HCT116 (cell line): ENCODE measurements around the gene BDH2. TPM values are rescaled to one million over a fixed set of nuclear protein-coding genes. Genes with fewer than 3 reads are reported as not detected.

Source experiments
- ATAC-seq: fragments of 200-7000 bp; cut with Tn5 transposase; 2 replicates; pipeline ENCODE4 v1.9.1; 2020; ENCODE audit warnings: mild to moderate bottlenecking, moderate library complexity
- BruUV-seq: library from RNA; stranded (reverse); fragments of 400-500 nt; replicated peaks from 2 replicates; lab custom pipeline; 2021; lab: Mats Ljungman, UMichigan
- CTCF ChIA-PET: fragments of 300-600 bp; sonication (Branson Sonifier 250); formaldehyde crosslinking; loops from one replicate; lab custom pipeline; 2021; ENCODE audit warnings: antibody characterized with exemption; lab: Charles Lee
- POLR2A ChIA-PET: fragments of 300-600, 350-600 bp; sonication (Branson Sonifier 250); formaldehyde crosslinking; loops from one replicate; lab custom pipeline; 2021; ENCODE audit warnings: antibody characterized with exemption; lab: Charles Lee
- RAD21 ChIA-PET, 2 experiments: fragments of 300-600 bp; sonication (Branson Sonifier 250); formaldehyde crosslinking; loops; one replicate each; lab custom pipeline; 2023; ENCODE audit warnings: low total read pairs in 2 of 2; ENCODE audit not compliant: uncharacterized antibody in 2 of 2, unreplicated experiment in 2 of 2, low non-redundant PET in 1 of 2; lab: Charles Lee
- DNase-seq: peaks from one replicate; pipeline ENCODE4 v3.0.0-alpha.2; 2010; ENCODE audit warnings: low read depth, low spot score
- H2AFZ ChIP-seq: fragments of 200-600 bp; shearing (Covaris generic), sonication (generic); 2 replicates; pipeline ENCODE4 v1.6.1; 2017; ENCODE audit warnings: low read depth, mixed run types, mixed read lengths, antibody characterized with exemption, low read length; ENCODE audit not compliant: poor library complexity, severe bottlenecking
- H3K27ac ChIP-seq: 2 replicates; pipeline ENCODE4 v1.5.1; 2012; ENCODE audit warnings: low read depth, low read length
- H3K27me3 ChIP-seq: fragments of 200-600 bp; sonication (generic); 2 replicates; pipeline ENCODE4 v1.6.1; 2016; ENCODE audit warnings: mixed run types, low read length, mixed read lengths; ENCODE audit not compliant: insufficient read depth
- H3K36me3 ChIP-seq, 2 experiments: fragments of 200-500 bp in 1 of 2; fragments of 200-600 bp in 1 of 2; sonication (Bioruptor generic) in 1 of 2; sonication (generic) in 1 of 2; 2 replicates each; pipeline versions ENCODE4 v1.5.1 to v1.6.1; 2014 to 2016; ENCODE audit warnings: low read length in 2 of 2, inconsistent platforms in 1 of 2, mixed read lengths in 1 of 2, mixed run types in 1 of 2; ENCODE audit not compliant: insufficient read depth in 2 of 2, control insufficient read depth in 1 of 2
- H3K4me1 ChIP-seq, 2 experiments: fragments of 200-600 bp in 1 of 2; sonication (generic) in 1 of 2; 2 replicates each; pipeline versions ENCODE4 v1.5.1 to v1.6.1; 2012 to 2017; ENCODE audit warnings: low read length in 2 of 2, inconsistent platforms in 1 of 2, mild to moderate bottlenecking in 1 of 2, mixed read lengths in 1 of 2, mixed run types in 1 of 2, moderate library complexity in 1 of 2; ENCODE audit not compliant: insufficient read depth in 2 of 2, control insufficient read depth in 1 of 2
- H3K4me2 ChIP-seq: fragments of 200-600 bp; sonication (generic); 2 replicates; pipeline ENCODE4 v1.6.1; 2017; ENCODE audit warnings: mixed run types, low read length, mixed read lengths
- H3K4me3 ChIP-seq, 2 experiments: fragments of 200-600 bp in 1 of 2; sonication (generic) in 1 of 2; replicated peaks in 1 of 2; 2 replicates each; pipeline ENCODE4 v1.5.1; 2011 to 2016; ENCODE audit warnings: low read length in 2 of 2, control low read depth in 1 of 2, low read depth in 1 of 2, mild to moderate bottlenecking in 1 of 2, mixed read lengths in 1 of 2, mixed run types in 1 of 2
- H3K79me2 ChIP-seq: fragments of 200-600 bp; sonication (generic); 2 replicates; pipeline ENCODE4 v1.6.1; 2017; ENCODE audit warnings: mild to moderate bottlenecking, mixed run types, low read length, moderate library complexity, mixed read lengths; ENCODE audit not compliant: insufficient read depth
- H3K9ac ChIP-seq: fragments of 200-600 bp; sonication (generic); 2 replicates; pipeline ENCODE4 v1.6.1; 2016; ENCODE audit warnings: low read length, mixed read lengths
- H3K9me2 ChIP-seq: fragments of 200-600 bp; sonication (generic), shearing (Covaris generic); 2 replicates; pipeline ENCODE4 v1.6.1; 2017; ENCODE audit warnings: mixed run types, mild to moderate bottlenecking, moderate library complexity; ENCODE audit not compliant: insufficient read depth
- H3K9me3 ChIP-seq, 2 experiments: fragments of 200-500 bp in 1 of 2; fragments of 200-600 bp in 1 of 2; sonication (Bioruptor generic) in 1 of 2; sonication (generic) in 1 of 2; 2 replicates each; pipeline ENCODE4 v1.6.1; 2014 to 2017; ENCODE audit warnings: low read length in 2 of 2, mixed read lengths in 2 of 2, inconsistent platforms in 1 of 2, low read depth in 1 of 2, mild to moderate bottlenecking in 1 of 2, mixed run types in 1 of 2, moderate library complexity in 1 of 2; ENCODE audit not compliant: control insufficient read depth in 1 of 2, insufficient read depth in 1 of 2
- H4K20me1 ChIP-seq: fragments of 200-600 bp; sonication (generic), shearing (Covaris generic); 2 replicates; pipeline ENCODE4 v1.6.1; 2017; ENCODE audit warnings: mixed run types, mild to moderate bottlenecking, moderate library complexity; ENCODE audit not compliant: insufficient read depth
- CBX3 ChIP-seq: IDR thresholded peaks from 2 replicates; pipeline ENCODE4 v1.6.1; 2012; ENCODE audit warnings: low read depth
- CEBPB ChIP-seq: IDR thresholded peaks from 2 replicates; pipeline ENCODE4 v1.6.1; 2012; ENCODE audit warnings: low read depth
- EGR1 ChIP-seq: IDR thresholded peaks from 2 replicates; pipeline ENCODE4 v1.6.1; 2012; ENCODE audit warnings: low read depth
- EZH2 ChIP-seq: fragments of 200-600 bp; sonication (generic); IDR thresholded peaks from 2 replicates; pipeline ENCODE4 v1.6.1; 2017; ENCODE audit warnings: antibody characterized with exemption, mixed run types
- EZH2phosphoT487 ChIP-seq: fragments of 200-600 bp; IDR thresholded peaks from 2 replicates; pipeline ENCODE4 v1.6.1; 2018; ENCODE audit warnings: antibody characterized with exemption, borderline replicate concordance
- FOSL1 ChIP-seq: IDR thresholded peaks from 2 replicates; pipeline ENCODE4 v1.6.1; 2012; ENCODE audit warnings: low read depth
- JUND ChIP-seq: IDR thresholded peaks from 2 replicates; pipeline ENCODE4 v1.6.1; 2012
- POLR2A ChIP-seq: IDR thresholded peaks from 2 replicates; pipeline ENCODE4 v1.7.0; 2011; ENCODE audit warnings: borderline replicate concordance; ENCODE audit not compliant: insufficient read depth, insufficient read length; ENCODE audit errors: extremely low read depth
- RAD21 ChIP-seq: IDR thresholded peaks from 2 replicates; pipeline ENCODE4 v1.6.1; 2012; ENCODE audit warnings: low read depth, mild to moderate bottlenecking
- SIN3A ChIP-seq: IDR thresholded peaks from 2 replicates; pipeline ENCODE4 v1.6.1; 2012; ENCODE audit warnings: low read depth
- SP1 ChIP-seq: IDR thresholded peaks from 2 replicates; pipeline ENCODE4 v1.6.1; 2012; ENCODE audit warnings: low read depth
- SRF ChIP-seq: IDR thresholded peaks from 2 replicates; pipeline ENCODE4 v1.6.1; 2012; ENCODE audit warnings: low read depth
- TCF7L2 ChIP-seq: IDR thresholded peaks from 2 replicates; pipeline ENCODE4 v1.7.0; 2011; ENCODE audit warnings: borderline replicate concordance, inconsistent platforms; ENCODE audit not compliant: insufficient read depth, insufficient read length; ENCODE audit errors: extremely low read depth
- YY1 ChIP-seq: IDR thresholded peaks from 2 replicates; pipeline ENCODE4 v1.6.1; 2011; ENCODE audit warnings: low read length, low read depth, moderate library complexity, mild to moderate bottlenecking; ENCODE audit not compliant: insufficient replicate concordance; ENCODE audit errors: extremely low read depth
- ZFX ChIP-seq: fragments of 450-650 bp; IDR thresholded peaks from 2 replicates; pipeline ENCODE4 v1.6.1; 2017
- ZNF274 ChIP-seq: fragments of 200-500 bp; sonication (Bioruptor generic); IDR thresholded peaks from 2 replicates; pipeline ENCODE4 v1.6.1; 2014; ENCODE audit warnings: mild to moderate bottlenecking, low read depth, low read length, inconsistent platforms
- intact Hi-C: fragments of 100-400 bp; cut with micrococcal nuclease; formaldehyde crosslinking; loops from 2 replicates; pipeline ENCODE4 v1.10.0; 2022
- total RNA-seq: library from RNA; stranded (reverse); gene quantifications from one replicate; pipeline ENCODE4 v1.2.1, GENCODE V29; 2021; ENCODE audit not compliant: unreplicated experiment
- TF ChIP-seq, protein P1 (sequence below): IDR thresholded peaks from 2 replicates; pipeline ENCODE4 v1.6.1; 2012; ENCODE audit warnings: low read depth
- TF ChIP-seq, protein P2 (sequence below), 3 experiments: fragments of 200-600 bp in 1 of 3; sonication (generic) in 1 of 3; IDR thresholded peaks in 2 of 3; conservative IDR thresholded peaks in 1 of 3; 2 replicates each; pipeline ENCODE4 v1.5.1; 2012 to 2017; ENCODE audit warnings: low read depth in 2 of 3, low read length in 2 of 3, antibody characterized with exemption in 1 of 3, borderline replicate concordance in 1 of 3, control low read depth in 1 of 3, mild to moderate bottlenecking in 1 of 3, mixed read lengths in 1 of 3, mixed run types in 1 of 3, moderate library complexity in 1 of 3; ENCODE audit not compliant: insufficient read depth in 1 of 3
- TF ChIP-seq, protein P3 (sequence below): IDR thresholded peaks from 2 replicates; pipeline ENCODE4 v1.6.1; 2012
- TF ChIP-seq, protein P4 (sequence below): IDR thresholded peaks from 2 replicates; pipeline ENCODE4 v1.6.1; 2012

Gene BDH2
- total RNA-seq, 1 experiment from 2014 or later, result 5.0 TPM

DNA sequence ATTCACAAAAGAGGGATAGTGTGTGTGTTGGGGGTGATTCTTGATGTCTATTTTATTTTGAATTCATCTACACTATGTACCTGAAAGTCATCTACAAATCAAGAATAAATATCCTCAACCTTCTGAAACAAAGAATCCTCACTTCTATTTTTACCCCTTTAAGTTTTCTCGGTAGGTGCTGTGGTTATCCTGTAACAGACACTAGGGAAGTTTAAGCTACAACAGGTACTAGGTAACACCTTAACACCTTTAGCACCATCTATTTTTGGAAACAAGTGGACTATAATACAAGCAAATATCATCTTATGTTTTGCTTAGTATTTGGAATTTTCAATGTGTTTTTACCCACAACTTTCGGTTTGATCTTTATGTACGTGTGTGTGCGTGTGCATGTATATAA, 12.0 kb upstream of the BDH2 start:
- ChIA-PET CTCF (no interaction called here), RAD21 (no interaction called here), POLR2A (no interaction called here)
- no peaks in the 10 kb centered on the region for H3K9me2 ChIP-seq
- H3K9ac ChIP-seq, result no peak overlapping the region
- ATAC-seq (no peak), DNase-seq (no peak)
- H2AFZ ChIP-seq, result no peak overlapping the region
- TF ChIP-seq EZH2phosphoT487 (no peak), CBX3 (no peak), ZFX (no peak), SIN3A (no peak), ZNF274 (no peak), EGR1 (no peak), SP1 (no peak), EZH2 (no peak), CEBPB (no peak), RAD21 (no peak), JUND (no peak), SRF (no peak), TCF7L2 (no peak), YY1 (no peak), POLR2A (no peak), FOSL1 (no peak)
- TF ChIP-seq, protein P1, sequence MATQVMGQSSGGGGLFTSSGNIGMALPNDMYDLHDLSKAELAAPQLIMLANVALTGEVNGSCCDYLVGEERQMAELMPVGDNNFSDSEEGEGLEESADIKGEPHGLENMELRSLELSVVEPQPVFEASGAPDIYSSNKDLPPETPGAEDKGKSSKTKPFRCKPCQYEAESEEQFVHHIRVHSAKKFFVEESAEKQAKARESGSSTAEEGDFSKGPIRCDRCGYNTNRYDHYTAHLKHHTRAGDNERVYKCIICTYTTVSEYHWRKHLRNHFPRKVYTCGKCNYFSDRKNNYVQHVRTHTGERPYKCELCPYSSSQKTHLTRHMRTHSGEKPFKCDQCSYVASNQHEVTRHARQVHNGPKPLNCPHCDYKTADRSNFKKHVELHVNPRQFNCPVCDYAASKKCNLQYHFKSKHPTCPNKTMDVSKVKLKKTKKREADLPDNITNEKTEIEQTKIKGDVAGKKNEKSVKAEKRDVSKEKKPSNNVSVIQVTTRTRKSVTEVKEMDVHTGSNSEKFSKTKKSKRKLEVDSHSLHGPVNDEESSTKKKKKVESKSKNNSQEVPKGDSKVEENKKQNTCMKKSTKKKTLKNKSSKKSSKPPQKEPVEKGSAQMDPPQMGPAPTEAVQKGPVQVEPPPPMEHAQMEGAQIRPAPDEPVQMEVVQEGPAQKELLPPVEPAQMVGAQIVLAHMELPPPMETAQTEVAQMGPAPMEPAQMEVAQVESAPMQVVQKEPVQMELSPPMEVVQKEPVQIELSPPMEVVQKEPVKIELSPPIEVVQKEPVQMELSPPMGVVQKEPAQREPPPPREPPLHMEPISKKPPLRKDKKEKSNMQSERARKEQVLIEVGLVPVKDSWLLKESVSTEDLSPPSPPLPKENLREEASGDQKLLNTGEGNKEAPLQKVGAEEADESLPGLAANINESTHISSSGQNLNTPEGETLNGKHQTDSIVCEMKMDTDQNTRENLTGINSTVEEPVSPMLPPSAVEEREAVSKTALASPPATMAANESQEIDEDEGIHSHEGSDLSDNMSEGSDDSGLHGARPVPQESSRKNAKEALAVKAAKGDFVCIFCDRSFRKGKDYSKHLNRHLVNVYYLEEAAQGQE, result no peak
- TF ChIP-seq, protein P2, sequence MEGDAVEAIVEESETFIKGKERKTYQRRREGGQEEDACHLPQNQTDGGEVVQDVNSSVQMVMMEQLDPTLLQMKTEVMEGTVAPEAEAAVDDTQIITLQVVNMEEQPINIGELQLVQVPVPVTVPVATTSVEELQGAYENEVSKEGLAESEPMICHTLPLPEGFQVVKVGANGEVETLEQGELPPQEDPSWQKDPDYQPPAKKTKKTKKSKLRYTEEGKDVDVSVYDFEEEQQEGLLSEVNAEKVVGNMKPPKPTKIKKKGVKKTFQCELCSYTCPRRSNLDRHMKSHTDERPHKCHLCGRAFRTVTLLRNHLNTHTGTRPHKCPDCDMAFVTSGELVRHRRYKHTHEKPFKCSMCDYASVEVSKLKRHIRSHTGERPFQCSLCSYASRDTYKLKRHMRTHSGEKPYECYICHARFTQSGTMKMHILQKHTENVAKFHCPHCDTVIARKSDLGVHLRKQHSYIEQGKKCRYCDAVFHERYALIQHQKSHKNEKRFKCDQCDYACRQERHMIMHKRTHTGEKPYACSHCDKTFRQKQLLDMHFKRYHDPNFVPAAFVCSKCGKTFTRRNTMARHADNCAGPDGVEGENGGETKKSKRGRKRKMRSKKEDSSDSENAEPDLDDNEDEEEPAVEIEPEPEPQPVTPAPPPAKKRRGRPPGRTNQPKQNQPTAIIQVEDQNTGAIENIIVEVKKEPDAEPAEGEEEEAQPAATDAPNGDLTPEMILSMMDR (IDR thresholded peaks at IDR 0.05 in 2 of 3, conservative IDR thresholded peaks at IDR 0.05 in 1 of 3; ENCODE audit: borderline replicate concordance in 1 of 3, insufficient read depth in 1 of 3, low read depth in 2 of 3, low read length in 2 of 3), result no peak
- TF ChIP-seq, protein P3, sequence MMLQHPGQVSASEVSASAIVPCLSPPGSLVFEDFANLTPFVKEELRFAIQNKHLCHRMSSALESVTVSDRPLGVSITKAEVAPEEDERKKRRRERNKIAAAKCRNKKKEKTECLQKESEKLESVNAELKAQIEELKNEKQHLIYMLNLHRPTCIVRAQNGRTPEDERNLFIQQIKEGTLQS, result no peak
- TF ChIP-seq, protein P4, sequence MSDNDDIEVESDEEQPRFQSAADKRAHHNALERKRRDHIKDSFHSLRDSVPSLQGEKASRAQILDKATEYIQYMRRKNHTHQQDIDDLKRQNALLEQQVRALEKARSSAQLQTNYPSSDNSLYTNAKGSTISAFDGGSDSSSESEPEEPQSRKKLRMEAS, result no peak
- intact Hi-C loops, result no loop called here
- H3K36me3 ChIP-seq, result peaks cover 27 to 32% of the 10 kb centered on the region in 2 experiments
- H3K4me3 ChIP-seq, result no peak overlapping the region
- H3K4me2 ChIP-seq, result no peak overlapping the region
- H3K4me1 ChIP-seq, result no peaks in the 10 kb centered on the region
- no peaks in the 10 kb centered on the region for H4K20me1 ChIP-seq
- H3K27me3 ChIP-seq, result no peaks in the 10 kb centered on the region
- H3K9me3 ChIP-seq, result no peaks in the 10 kb centered on the region
- no TSS peak for BruUV-seq
- H3K79me2 ChIP-seq, result no peaks in the 10 kb centered on the region
- H3K27ac ChIP-seq, result no peak overlapping the region
